GM23338 (cell line): ENCODE data around the gene NANS.

ENCODE experiments used
- CREB1 ChIP-seq: fragments of 250-450 bp; sonication (Bioruptor Pico); IDR thresholded peaks from 2 replicates; pipeline ENCODE4 v1.5.0; 2020; ENCODE audit warnings: low read depth, mild to moderate bottlenecking, moderate library complexity
- EZH2 ChIP-seq: fragments of 200-600 bp; sonication (generic); IDR thresholded peaks from one replicate; pipeline ENCODE4 v1.8.0; 2017; ENCODE audit warnings: antibody characterized with exemption, mild to moderate bottlenecking, low read depth; ENCODE audit not compliant: unreplicated experiment
- EZH2phosphoT487 ChIP-seq: fragments of 200-600 bp; sonication (generic); IDR thresholded peaks from one replicate; pipeline ENCODE4 v1.8.1; 2018; ENCODE audit warnings: antibody characterized with exemption; ENCODE audit not compliant: unreplicated experiment
- JUNB ChIP-seq: IDR thresholded peaks from one replicate; pipeline ENCODE4 v1.6.1; 2016; ENCODE audit warnings: antibody characterized with exemption; ENCODE audit not compliant: unreplicated experiment
- NANOG ChIP-seq: IDR thresholded peaks from 2 replicates; pipeline ENCODE4 v1.6.1; 2016; ENCODE audit warnings: antibody characterized with exemption, borderline replicate concordance
- POLR2AphosphoS5 ChIP-seq: IDR thresholded peaks from 2 replicates; pipeline ENCODE4 v1.6.1; 2016; ENCODE audit warnings: antibody characterized with exemption, low read depth
- STAT1 ChIP-seq: IDR thresholded peaks from one replicate; pipeline ENCODE4 v1.6.1; 2016; ENCODE audit warnings: antibody characterized with exemption; ENCODE audit not compliant: unreplicated experiment
- ZNF114 ChIP-seq: fragments of 250-450 bp; sonication (Bioruptor Pico); IDR thresholded peaks from 2 replicates; pipeline ENCODE4 v1.5.0; 2020; ENCODE audit warnings: mild to moderate bottlenecking, moderate library complexity
- ZNF331 ChIP-seq: fragments of 250-450 bp; sonication (Bioruptor Pico); IDR thresholded peaks from 2 replicates; pipeline ENCODE4 v1.5.0; 2020; ENCODE audit warnings: low read depth, mild to moderate bottlenecking, moderate library complexity
- TF ChIP-seq, protein P1 (sequence below), 2 experiments: fragments of 200-600 bp in 1 of 2; sonication (generic) in 1 of 2; conservative IDR thresholded peaks; 2 replicates each; pipeline versions ENCODE4 v1.5.1 to v1.6.1; 2016 to 2017; ENCODE audit warnings: antibody characterized with exemption in 2 of 2, low read depth in 2 of 2, mild to moderate bottlenecking in 2 of 2, moderate library complexity in 1 of 2
- TF ChIP-seq, protein P2 (sequence below): IDR thresholded peaks from 2 replicates; pipeline ENCODE4 v1.6.1; 2016; ENCODE audit warnings: antibody characterized with exemption
- TF ChIP-seq, protein P3 (sequence below): IDR thresholded peaks from one replicate; pipeline ENCODE4 v1.6.1; 2018; ENCODE audit warnings: antibody characterized with exemption; ENCODE audit not compliant: unreplicated experiment
- TF ChIP-seq, protein P4 (sequence below): fragments of 250-450 bp; sonication (Bioruptor Pico); IDR thresholded peaks from 2 replicates; pipeline ENCODE4 v1.5.0; 2020; ENCODE audit warnings: mild to moderate bottlenecking, moderate library complexity

DNA sequence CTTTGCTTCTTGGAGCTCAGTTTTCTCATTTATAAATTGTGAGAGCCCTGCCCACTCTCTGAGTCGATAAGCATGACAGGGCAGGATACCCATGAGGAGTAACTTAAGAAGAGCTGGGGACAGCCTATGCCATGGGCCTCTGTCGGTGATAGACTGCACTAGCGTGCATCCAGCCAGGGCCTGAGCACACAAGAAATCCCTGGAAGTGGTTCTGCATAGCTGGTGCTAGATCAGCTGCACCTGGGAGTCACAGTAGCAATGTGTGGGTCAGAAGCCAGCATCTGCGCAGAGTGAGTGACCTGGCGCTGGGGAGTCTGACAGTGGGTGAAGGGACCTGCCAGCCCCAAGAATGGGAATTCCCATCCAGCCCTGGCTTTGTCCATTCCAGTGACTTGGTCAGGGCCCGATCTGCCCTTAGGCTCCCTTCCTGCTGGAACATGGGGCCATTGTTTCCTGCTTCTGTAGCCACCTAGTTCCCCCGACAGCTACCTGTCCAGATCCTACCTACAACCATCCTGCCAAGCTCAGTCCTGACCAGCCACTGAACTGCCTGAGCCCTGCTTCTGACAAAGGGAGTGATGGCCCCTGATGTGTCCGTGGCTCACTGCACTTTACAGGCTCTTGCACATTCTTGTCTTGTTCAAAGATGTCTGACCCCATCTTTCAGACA is 35.9 kb upstream of the NANS start:
- TF ChIP-seq, protein P1, sequence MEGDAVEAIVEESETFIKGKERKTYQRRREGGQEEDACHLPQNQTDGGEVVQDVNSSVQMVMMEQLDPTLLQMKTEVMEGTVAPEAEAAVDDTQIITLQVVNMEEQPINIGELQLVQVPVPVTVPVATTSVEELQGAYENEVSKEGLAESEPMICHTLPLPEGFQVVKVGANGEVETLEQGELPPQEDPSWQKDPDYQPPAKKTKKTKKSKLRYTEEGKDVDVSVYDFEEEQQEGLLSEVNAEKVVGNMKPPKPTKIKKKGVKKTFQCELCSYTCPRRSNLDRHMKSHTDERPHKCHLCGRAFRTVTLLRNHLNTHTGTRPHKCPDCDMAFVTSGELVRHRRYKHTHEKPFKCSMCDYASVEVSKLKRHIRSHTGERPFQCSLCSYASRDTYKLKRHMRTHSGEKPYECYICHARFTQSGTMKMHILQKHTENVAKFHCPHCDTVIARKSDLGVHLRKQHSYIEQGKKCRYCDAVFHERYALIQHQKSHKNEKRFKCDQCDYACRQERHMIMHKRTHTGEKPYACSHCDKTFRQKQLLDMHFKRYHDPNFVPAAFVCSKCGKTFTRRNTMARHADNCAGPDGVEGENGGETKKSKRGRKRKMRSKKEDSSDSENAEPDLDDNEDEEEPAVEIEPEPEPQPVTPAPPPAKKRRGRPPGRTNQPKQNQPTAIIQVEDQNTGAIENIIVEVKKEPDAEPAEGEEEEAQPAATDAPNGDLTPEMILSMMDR (conservative IDR thresholded peaks at IDR 0.05; ENCODE audit: low read depth in 2 of 2): no peak
- TF ChIP-seq POLR2AphosphoS5 (no peak), JUNB (no peak), NANOG (no peak), STAT1 (no peak), EZH2phosphoT487 (no peak), CREB1 (no peak), EZH2 (no peak), ZNF114 (CRISPR knock-in tag) (no peak), ZNF331 (CRISPR knock-in tag) (no peak)
- TF ChIP-seq, protein P2, sequence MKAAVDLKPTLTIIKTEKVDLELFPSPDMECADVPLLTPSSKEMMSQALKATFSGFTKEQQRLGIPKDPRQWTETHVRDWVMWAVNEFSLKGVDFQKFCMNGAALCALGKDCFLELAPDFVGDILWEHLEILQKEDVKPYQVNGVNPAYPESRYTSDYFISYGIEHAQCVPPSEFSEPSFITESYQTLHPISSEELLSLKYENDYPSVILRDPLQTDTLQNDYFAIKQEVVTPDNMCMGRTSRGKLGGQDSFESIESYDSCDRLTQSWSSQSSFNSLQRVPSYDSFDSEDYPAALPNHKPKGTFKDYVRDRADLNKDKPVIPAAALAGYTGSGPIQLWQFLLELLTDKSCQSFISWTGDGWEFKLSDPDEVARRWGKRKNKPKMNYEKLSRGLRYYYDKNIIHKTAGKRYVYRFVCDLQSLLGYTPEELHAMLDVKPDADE: no peak
- TF ChIP-seq, protein P3, sequence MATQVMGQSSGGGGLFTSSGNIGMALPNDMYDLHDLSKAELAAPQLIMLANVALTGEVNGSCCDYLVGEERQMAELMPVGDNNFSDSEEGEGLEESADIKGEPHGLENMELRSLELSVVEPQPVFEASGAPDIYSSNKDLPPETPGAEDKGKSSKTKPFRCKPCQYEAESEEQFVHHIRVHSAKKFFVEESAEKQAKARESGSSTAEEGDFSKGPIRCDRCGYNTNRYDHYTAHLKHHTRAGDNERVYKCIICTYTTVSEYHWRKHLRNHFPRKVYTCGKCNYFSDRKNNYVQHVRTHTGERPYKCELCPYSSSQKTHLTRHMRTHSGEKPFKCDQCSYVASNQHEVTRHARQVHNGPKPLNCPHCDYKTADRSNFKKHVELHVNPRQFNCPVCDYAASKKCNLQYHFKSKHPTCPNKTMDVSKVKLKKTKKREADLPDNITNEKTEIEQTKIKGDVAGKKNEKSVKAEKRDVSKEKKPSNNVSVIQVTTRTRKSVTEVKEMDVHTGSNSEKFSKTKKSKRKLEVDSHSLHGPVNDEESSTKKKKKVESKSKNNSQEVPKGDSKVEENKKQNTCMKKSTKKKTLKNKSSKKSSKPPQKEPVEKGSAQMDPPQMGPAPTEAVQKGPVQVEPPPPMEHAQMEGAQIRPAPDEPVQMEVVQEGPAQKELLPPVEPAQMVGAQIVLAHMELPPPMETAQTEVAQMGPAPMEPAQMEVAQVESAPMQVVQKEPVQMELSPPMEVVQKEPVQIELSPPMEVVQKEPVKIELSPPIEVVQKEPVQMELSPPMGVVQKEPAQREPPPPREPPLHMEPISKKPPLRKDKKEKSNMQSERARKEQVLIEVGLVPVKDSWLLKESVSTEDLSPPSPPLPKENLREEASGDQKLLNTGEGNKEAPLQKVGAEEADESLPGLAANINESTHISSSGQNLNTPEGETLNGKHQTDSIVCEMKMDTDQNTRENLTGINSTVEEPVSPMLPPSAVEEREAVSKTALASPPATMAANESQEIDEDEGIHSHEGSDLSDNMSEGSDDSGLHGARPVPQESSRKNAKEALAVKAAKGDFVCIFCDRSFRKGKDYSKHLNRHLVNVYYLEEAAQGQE: no peak
- TF ChIP-seq, protein P4, sequence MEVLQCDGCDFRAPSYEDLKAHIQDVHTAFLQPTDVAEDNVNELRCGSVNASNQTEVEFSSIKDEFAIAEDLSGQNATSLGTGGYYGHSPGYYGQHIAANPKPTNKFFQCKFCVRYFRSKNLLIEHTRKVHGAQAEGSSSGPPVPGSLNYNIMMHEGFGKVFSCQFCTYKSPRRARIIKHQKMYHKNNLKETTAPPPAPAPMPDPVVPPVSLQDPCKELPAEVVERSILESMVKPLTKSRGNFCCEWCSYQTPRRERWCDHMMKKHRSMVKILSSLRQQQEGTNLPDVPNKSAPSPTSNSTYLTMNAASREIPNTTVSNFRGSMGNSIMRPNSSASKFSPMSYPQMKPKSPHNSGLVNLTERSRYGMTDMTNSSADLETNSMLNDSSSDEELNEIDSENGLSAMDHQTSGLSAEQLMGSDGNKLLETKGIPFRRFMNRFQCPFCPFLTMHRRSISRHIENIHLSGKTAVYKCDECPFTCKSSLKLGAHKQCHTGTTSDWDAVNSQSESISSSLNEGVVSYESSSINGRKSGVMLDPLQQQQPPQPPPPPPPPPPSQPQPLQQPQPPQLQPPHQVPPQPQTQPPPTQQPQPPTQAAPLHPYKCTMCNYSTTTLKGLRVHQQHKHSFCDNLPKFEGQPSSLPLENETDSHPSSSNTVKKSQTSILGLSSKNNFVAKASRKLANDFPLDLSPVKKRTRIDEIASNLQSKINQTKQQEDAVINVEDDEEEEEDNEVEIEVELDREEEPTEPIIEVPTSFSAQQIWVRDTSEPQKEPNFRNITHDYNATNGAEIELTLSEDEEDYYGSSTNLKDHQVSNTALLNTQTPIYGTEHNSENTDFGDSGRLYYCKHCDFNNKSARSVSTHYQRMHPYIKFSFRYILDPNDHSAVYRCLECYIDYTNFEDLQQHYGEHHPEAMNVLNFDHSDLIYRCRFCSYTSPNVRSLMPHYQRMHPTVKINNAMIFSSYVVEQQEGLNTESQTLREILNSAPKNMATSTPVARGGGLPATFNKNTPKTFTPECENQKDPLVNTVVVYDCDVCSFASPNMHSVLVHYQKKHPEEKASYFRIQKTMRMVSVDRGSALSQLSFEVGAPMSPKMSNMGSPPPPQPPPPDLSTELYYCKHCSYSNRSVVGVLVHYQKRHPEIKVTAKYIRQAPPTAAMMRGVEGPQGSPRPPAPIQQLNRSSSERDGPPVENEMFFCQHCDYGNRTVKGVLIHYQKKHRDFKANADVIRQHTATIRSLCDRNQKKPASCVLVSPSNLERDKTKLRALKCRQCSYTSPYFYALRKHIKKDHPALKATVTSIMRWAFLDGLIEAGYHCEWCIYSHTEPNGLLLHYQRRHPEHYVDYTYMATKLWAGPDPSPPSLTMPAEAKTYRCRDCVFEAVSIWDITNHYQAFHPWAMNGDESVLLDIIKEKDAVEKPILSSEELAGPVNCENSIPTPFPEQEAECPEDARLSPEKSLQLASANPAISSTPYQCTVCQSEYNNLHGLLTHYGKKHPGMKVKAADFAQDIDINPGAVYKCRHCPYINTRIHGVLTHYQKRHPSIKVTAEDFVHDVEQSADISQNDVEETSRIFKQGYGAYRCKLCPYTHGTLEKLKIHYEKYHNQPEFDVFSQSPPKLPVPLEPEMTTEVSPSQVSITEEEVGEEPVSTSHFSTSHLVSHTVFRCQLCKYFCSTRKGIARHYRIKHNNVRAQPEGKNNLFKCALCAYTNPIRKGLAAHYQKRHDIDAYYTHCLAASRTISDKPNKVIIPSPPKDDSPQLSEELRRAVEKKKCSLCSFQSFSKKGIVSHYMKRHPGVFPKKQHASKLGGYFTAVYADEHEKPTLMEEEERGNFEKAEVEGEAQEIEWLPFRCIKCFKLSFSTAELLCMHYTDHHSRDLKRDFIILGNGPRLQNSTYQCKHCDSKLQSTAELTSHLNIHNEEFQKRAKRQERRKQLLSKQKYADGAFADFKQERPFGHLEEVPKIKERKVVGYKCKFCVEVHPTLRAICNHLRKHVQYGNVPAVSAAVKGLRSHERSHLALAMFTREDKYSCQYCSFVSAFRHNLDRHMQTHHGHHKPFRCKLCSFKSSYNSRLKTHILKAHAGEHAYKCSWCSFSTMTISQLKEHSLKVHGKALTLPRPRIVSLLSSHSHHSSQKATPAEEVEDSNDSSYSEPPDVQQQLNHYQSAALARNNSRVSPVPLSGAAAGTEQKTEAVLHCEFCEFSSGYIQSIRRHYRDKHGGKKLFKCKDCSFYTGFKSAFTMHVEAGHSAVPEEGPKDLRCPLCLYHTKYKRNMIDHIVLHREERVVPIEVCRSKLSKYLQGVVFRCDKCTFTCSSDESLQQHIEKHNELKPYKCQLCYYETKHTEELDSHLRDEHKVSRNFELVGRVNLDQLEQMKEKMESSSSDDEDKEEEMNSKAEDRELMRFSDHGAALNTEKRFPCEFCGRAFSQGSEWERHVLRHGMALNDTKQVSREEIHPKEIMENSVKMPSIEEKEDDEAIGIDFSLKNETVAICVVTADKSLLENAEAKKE: no peak
